H9 (cell line): ENCODE results near the gene TNFAIP3. TPM values are rescaled to one million over a fixed set of nuclear protein-coding genes. Genes with fewer than 3 reads are reported as not detected.

Source experiments
- DNase-seq: peaks from one replicate; pipeline ENCODE4 v3.0.0-alpha.2; 2017
- H2AFZ ChIP-seq: one replicate; pipeline ENCODE4 v1.6.1; 2013; ENCODE audit warnings: mild to moderate bottlenecking, low read length, control low read depth, moderate library complexity
- H2AK5ac ChIP-seq: 2 replicates; pipeline ENCODE4 v1.6.1; 2013; ENCODE audit warnings: low read length, control low read depth, mixed read lengths; ENCODE audit not compliant: insufficient read length
- H2BK120ac ChIP-seq: one replicate; pipeline ENCODE4 v1.6.1; 2013; ENCODE audit warnings: low read depth, mild to moderate bottlenecking, low read length, control low read depth, inconsistent platforms; ENCODE audit not compliant: poor library complexity, severe bottlenecking
- H2BK12ac ChIP-seq: 2 replicates; pipeline ENCODE4 v1.6.1; 2013; ENCODE audit warnings: low read length, control low read depth, mixed read lengths, low read depth; ENCODE audit not compliant: insufficient read length
- H2BK15ac ChIP-seq: 2 replicates; pipeline ENCODE4 v1.6.1; 2013; ENCODE audit warnings: low read depth, low read length, control low read depth
- H2BK20ac ChIP-seq: one replicate; pipeline ENCODE4 v1.6.1; 2013; ENCODE audit warnings: low read depth, mild to moderate bottlenecking, low read length, control low read depth, inconsistent platforms; ENCODE audit not compliant: poor library complexity, severe bottlenecking
- H2BK5ac ChIP-seq: 2 replicates; pipeline ENCODE4 v1.6.1; 2013; ENCODE audit warnings: low read length, control low read depth, mixed read lengths; ENCODE audit not compliant: insufficient read length
- H3K14ac ChIP-seq: 2 replicates; pipeline ENCODE4 v1.6.1; 2013; ENCODE audit warnings: low read length, control low read depth; ENCODE audit not compliant: insufficient read depth
- H3K18ac ChIP-seq: 2 replicates; pipeline ENCODE4 v1.6.1; 2013; ENCODE audit warnings: low read depth, mild to moderate bottlenecking, mixed read lengths, low read length, control low read depth; ENCODE audit not compliant: insufficient read length
- H3K23ac ChIP-seq: 2 replicates; pipeline ENCODE4 v1.6.1; 2013; ENCODE audit warnings: low read length, control low read depth, mixed read lengths, low read depth; ENCODE audit not compliant: insufficient read length
- H3K23me2 ChIP-seq: 2 replicates; pipeline ENCODE4 v1.6.1; 2013; ENCODE audit warnings: low read depth, mild to moderate bottlenecking, mixed read lengths, low read length, control low read depth; ENCODE audit not compliant: insufficient read length, poor library complexity, severe bottlenecking
- H3K27ac ChIP-seq: 2 replicates; pipeline ENCODE4 v1.5.1; 2013; ENCODE audit warnings: low read length, control low read depth, mixed read lengths, low read depth; ENCODE audit not compliant: insufficient read length
- H3K27me3 ChIP-seq: 2 replicates; pipeline ENCODE4 v1.6.1; 2013; ENCODE audit warnings: low read length, control low read depth, inconsistent platforms; ENCODE audit not compliant: insufficient read depth
- H3K4ac ChIP-seq: 2 replicates; pipeline ENCODE4 v1.6.1; 2013; ENCODE audit warnings: low read depth, mild to moderate bottlenecking, control low read depth, inconsistent platforms, low read length, moderate library complexity
- H3K4me1 ChIP-seq: 2 replicates; pipeline ENCODE4 v1.6.1; 2013; ENCODE audit warnings: low read length, control low read depth, inconsistent platforms; ENCODE audit not compliant: insufficient read depth
- H3K4me2 ChIP-seq: 2 replicates; pipeline ENCODE4 v1.6.1; 2013; ENCODE audit warnings: low read length, control low read depth, mixed read lengths; ENCODE audit not compliant: insufficient read length, insufficient read depth
- H3K56ac ChIP-seq: 2 replicates; pipeline ENCODE4 v1.6.1; 2013; ENCODE audit warnings: low read depth, mild to moderate bottlenecking, mixed read lengths, low read length, control low read depth; ENCODE audit not compliant: insufficient read length
- H3K79me1 ChIP-seq: 2 replicates; pipeline ENCODE4 v1.6.1; 2013; ENCODE audit warnings: low read depth, mild to moderate bottlenecking, moderate library complexity, low read length, control low read depth, inconsistent platforms; ENCODE audit not compliant: insufficient read depth, poor library complexity, severe bottlenecking
- H3K79me2 ChIP-seq: 2 replicates; pipeline ENCODE4 v1.6.1; 2013; ENCODE audit warnings: low read length, control low read depth, inconsistent platforms; ENCODE audit not compliant: insufficient read depth
- H3K9ac ChIP-seq: 2 replicates; pipeline ENCODE4 v1.6.1; 2013; ENCODE audit warnings: low read length, control low read depth, mixed read lengths; ENCODE audit not compliant: insufficient read length; ENCODE audit errors: extremely low read depth
- H3K9me3 ChIP-seq: one replicate; pipeline ENCODE4 v1.6.1; 2013; ENCODE audit warnings: low read depth, low read length, inconsistent platforms; ENCODE audit not compliant: control insufficient read depth
- H3T11ph ChIP-seq: one replicate; pipeline ENCODE4 v1.6.1; 2013; ENCODE audit warnings: mild to moderate bottlenecking, low read length, control low read depth, inconsistent platforms
- H4K20me1 ChIP-seq: one replicate; pipeline ENCODE4 v1.6.1; 2013; ENCODE audit not compliant: control insufficient read depth, insufficient read length, insufficient read depth
- H4K5ac ChIP-seq: 2 replicates; pipeline ENCODE4 v1.6.1; 2013; ENCODE audit warnings: low read depth, mild to moderate bottlenecking, mixed read lengths, low read length, control low read depth; ENCODE audit not compliant: insufficient read length
- H4K8ac ChIP-seq: replicated peaks from 2 replicates; pipeline ENCODE4 v1.6.1; 2013; ENCODE audit warnings: low read length, control low read depth, mixed read lengths, low read depth; ENCODE audit not compliant: insufficient read length
- H4K91ac ChIP-seq: 2 replicates; pipeline ENCODE4 v1.6.1; 2013; ENCODE audit warnings: low read depth, mild to moderate bottlenecking, moderate library complexity, mixed read lengths, low read length, control low read depth; ENCODE audit not compliant: insufficient read length
- H3K27ac Mint-ChIP-seq, 3 experiments: 2 replicates in 2 of 3; 3 replicates in 1 of 3; pipeline ENCODE4 v1.8.0; 2020 to 2021; ENCODE audit warnings: mixed read lengths in 3 of 3, mild to moderate bottlenecking in 1 of 3, moderate library complexity in 1 of 3
- H3K27me3 Mint-ChIP-seq: 2 replicates; pipeline ENCODE4 v1.8.0; 2021; ENCODE audit warnings: low read depth, mild to moderate bottlenecking, moderate library complexity, mixed read lengths
- H3K36me3 Mint-ChIP-seq, 3 experiments: 2 replicates in 2 of 3; 3 replicates in 1 of 3; pipeline ENCODE4 v1.8.0; 2020 to 2021; ENCODE audit warnings: low read depth in 3 of 3, mixed read lengths in 3 of 3; ENCODE audit not compliant: insufficient read depth in 1 of 3
- H3K4me1 Mint-ChIP-seq, 2 experiments: 2 replicates each; pipeline ENCODE4 v1.8.0; 2020; ENCODE audit warnings: mixed read lengths in 2 of 2
- H3K4me3 Mint-ChIP-seq, 2 experiments: 2 replicates in 1 of 2; 3 replicates in 1 of 2; pipeline ENCODE4 v1.8.0; 2020 to 2021; ENCODE audit warnings: mild to moderate bottlenecking in 2 of 2, mixed read lengths in 2 of 2, moderate library complexity in 1 of 2
- H3K9me3 Mint-ChIP-seq, 2 experiments: 2 replicates in 1 of 2; 3 replicates in 1 of 2; pipeline ENCODE4 v1.8.0; 2020; ENCODE audit warnings: mild to moderate bottlenecking in 2 of 2, mixed read lengths in 2 of 2, moderate library complexity in 1 of 2
- WGBS: extraction: QIAGEN DNeasy Blood & Tissue Kit; methylation state at CpG from one replicate; pipeline ENCODE4 v1.1.7; 2013; ENCODE audit warnings: missing lambda C conversion rate, low lambda C conversion rate, mixed read lengths; ENCODE audit not compliant: insufficient read length; ENCODE audit errors: extremely low coverage; 5-methylcytosine and 5-hydroxymethylcytosine counted together
- total RNA-seq: library from RNA; stranded (reverse); gene quantifications from 2 replicates; pipeline ENCODE4 v1.2.1, GENCODE V29; 2021
- TF ChIP-seq, protein P1 (sequence below): fragments of 200-600 bp; sonication (generic); conservative IDR thresholded peaks from 3 replicates; pipeline ENCODE4 v1.8.0; 2021; ENCODE audit warnings: antibody characterized with exemption, mild to moderate bottlenecking

TNFAIP3 gene
- total RNA-seq, 1 experiment from 2014 or later = 3.7 TPM

DNA sequence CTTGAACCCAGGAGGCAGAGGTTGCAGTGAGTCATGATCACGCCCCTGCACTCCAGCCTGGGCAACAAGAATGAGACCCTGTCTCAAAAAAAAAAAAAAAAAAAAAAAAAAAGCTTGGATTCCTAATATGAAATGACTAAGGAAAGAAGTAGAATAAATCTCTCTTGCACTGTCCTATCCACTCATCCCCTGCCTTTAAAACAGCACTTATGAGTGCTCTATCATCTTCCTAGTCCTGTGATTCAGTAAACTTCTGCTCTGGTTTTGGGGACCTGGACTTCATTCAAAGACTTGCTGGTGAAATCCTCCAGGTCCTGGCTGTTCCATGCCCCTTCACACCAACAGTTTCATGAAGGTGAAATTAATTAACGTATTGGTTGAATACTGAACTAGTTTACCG lies 29.6 kb downstream of the TNFAIP3 start:
- Histone ChIP-seq H3K9me3 (no peaks in the 10 kb centered on the region), H2BK15ac (no peak overlapping the region), H3K79me2 (no peaks in the 10 kb centered on the region), H3K56ac (no peak overlapping the region), H3K4ac (no peak overlapping the region), H3T11ph (no peak overlapping the region), H4K8ac (no peak overlapping the region), H3K14ac (no peak overlapping the region), H2BK12ac (no peak overlapping the region), H2BK120ac (no peak overlapping the region), H2AFZ (no peak overlapping the region), H4K5ac (no peak overlapping the region), H3K79me1 (no peaks in the 10 kb centered on the region), H4K91ac (no peak overlapping the region), H3K27ac (no peak overlapping the region), H2AK5ac (no peak overlapping the region), H4K20me1 (no peaks in the 10 kb centered on the region), H3K4me2 (no peak overlapping the region), H2BK20ac (no peak overlapping the region), H3K27me3 (no peaks in the 10 kb centered on the region), H3K23me2 (no peaks in the 10 kb centered on the region), H3K9ac (no peak overlapping the region), H3K4me1 (no peaks in the 10 kb centered on the region), H3K18ac (no peak overlapping the region), H3K23ac (no peak overlapping the region), H2BK5ac (no peak overlapping the region)
- no peak overlapping the region for H3K4me3 Mint-ChIP-seq
- H3K27ac Mint-ChIP-seq = no peak overlapping the region; a peak in 1 of 7 replicates
- no peaks in the 10 kb centered on the region for H3K27me3 Mint-ChIP-seq
- no CpG with 5 or more reads among the region's 3 CpGs for WGBS
- TF ChIP-seq, protein P1, sequence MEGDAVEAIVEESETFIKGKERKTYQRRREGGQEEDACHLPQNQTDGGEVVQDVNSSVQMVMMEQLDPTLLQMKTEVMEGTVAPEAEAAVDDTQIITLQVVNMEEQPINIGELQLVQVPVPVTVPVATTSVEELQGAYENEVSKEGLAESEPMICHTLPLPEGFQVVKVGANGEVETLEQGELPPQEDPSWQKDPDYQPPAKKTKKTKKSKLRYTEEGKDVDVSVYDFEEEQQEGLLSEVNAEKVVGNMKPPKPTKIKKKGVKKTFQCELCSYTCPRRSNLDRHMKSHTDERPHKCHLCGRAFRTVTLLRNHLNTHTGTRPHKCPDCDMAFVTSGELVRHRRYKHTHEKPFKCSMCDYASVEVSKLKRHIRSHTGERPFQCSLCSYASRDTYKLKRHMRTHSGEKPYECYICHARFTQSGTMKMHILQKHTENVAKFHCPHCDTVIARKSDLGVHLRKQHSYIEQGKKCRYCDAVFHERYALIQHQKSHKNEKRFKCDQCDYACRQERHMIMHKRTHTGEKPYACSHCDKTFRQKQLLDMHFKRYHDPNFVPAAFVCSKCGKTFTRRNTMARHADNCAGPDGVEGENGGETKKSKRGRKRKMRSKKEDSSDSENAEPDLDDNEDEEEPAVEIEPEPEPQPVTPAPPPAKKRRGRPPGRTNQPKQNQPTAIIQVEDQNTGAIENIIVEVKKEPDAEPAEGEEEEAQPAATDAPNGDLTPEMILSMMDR = no peak
- no peaks in the 10 kb centered on the region for H3K4me1 Mint-ChIP-seq
- no peaks in the 10 kb centered on the region for H3K9me3 Mint-ChIP-seq
- DNase-seq = no peak
- H3K36me3 Mint-ChIP-seq = no peaks in the 10 kb centered on the region
